H9 (cell line): ENCODE data around the gene ADGRG4. TPM values are rescaled to one million over a fixed set of nuclear protein-coding genes. Genes with fewer than 3 reads are reported as not detected.

ENCODE experiments used
- DNase-seq: peaks from one replicate; pipeline ENCODE4 v3.0.0-alpha.2; 2017
- H2AFZ ChIP-seq: one replicate; pipeline ENCODE4 v1.6.1; 2013; ENCODE audit warnings: mild to moderate bottlenecking, low read length, control low read depth, moderate library complexity
- H2AK5ac ChIP-seq: 2 replicates; pipeline ENCODE4 v1.6.1; 2013; ENCODE audit warnings: low read length, control low read depth, mixed read lengths; ENCODE audit not compliant: insufficient read length
- H2BK120ac ChIP-seq: one replicate; pipeline ENCODE4 v1.6.1; 2013; ENCODE audit warnings: low read depth, mild to moderate bottlenecking, low read length, control low read depth, inconsistent platforms; ENCODE audit not compliant: poor library complexity, severe bottlenecking
- H2BK12ac ChIP-seq: 2 replicates; pipeline ENCODE4 v1.6.1; 2013; ENCODE audit warnings: low read length, control low read depth, mixed read lengths, low read depth; ENCODE audit not compliant: insufficient read length
- H2BK15ac ChIP-seq: 2 replicates; pipeline ENCODE4 v1.6.1; 2013; ENCODE audit warnings: low read depth, low read length, control low read depth
- H2BK20ac ChIP-seq: one replicate; pipeline ENCODE4 v1.6.1; 2013; ENCODE audit warnings: low read depth, mild to moderate bottlenecking, low read length, control low read depth, inconsistent platforms; ENCODE audit not compliant: poor library complexity, severe bottlenecking
- H2BK5ac ChIP-seq: 2 replicates; pipeline ENCODE4 v1.6.1; 2013; ENCODE audit warnings: low read length, control low read depth, mixed read lengths; ENCODE audit not compliant: insufficient read length
- H3K14ac ChIP-seq: 2 replicates; pipeline ENCODE4 v1.6.1; 2013; ENCODE audit warnings: low read length, control low read depth; ENCODE audit not compliant: insufficient read depth
- H3K18ac ChIP-seq: 2 replicates; pipeline ENCODE4 v1.6.1; 2013; ENCODE audit warnings: low read depth, mild to moderate bottlenecking, mixed read lengths, low read length, control low read depth; ENCODE audit not compliant: insufficient read length
- H3K23ac ChIP-seq: 2 replicates; pipeline ENCODE4 v1.6.1; 2013; ENCODE audit warnings: low read length, control low read depth, mixed read lengths, low read depth; ENCODE audit not compliant: insufficient read length
- H3K23me2 ChIP-seq: 2 replicates; pipeline ENCODE4 v1.6.1; 2013; ENCODE audit warnings: low read depth, mild to moderate bottlenecking, mixed read lengths, low read length, control low read depth; ENCODE audit not compliant: insufficient read length, poor library complexity, severe bottlenecking
- H3K27ac ChIP-seq: 2 replicates; pipeline ENCODE4 v1.5.1; 2013; ENCODE audit warnings: low read length, control low read depth, mixed read lengths, low read depth; ENCODE audit not compliant: insufficient read length
- H3K27me3 ChIP-seq: 2 replicates; pipeline ENCODE4 v1.6.1; 2013; ENCODE audit warnings: low read length, control low read depth, inconsistent platforms; ENCODE audit not compliant: insufficient read depth
- H3K4ac ChIP-seq: 2 replicates; pipeline ENCODE4 v1.6.1; 2013; ENCODE audit warnings: low read depth, mild to moderate bottlenecking, control low read depth, inconsistent platforms, low read length, moderate library complexity
- H3K4me1 ChIP-seq: 2 replicates; pipeline ENCODE4 v1.6.1; 2013; ENCODE audit warnings: low read length, control low read depth, inconsistent platforms; ENCODE audit not compliant: insufficient read depth
- H3K4me2 ChIP-seq: 2 replicates; pipeline ENCODE4 v1.6.1; 2013; ENCODE audit warnings: low read length, control low read depth, mixed read lengths; ENCODE audit not compliant: insufficient read length, insufficient read depth
- H3K56ac ChIP-seq: 2 replicates; pipeline ENCODE4 v1.6.1; 2013; ENCODE audit warnings: low read depth, mild to moderate bottlenecking, mixed read lengths, low read length, control low read depth; ENCODE audit not compliant: insufficient read length
- H3K79me1 ChIP-seq: 2 replicates; pipeline ENCODE4 v1.6.1; 2013; ENCODE audit warnings: low read depth, mild to moderate bottlenecking, moderate library complexity, low read length, control low read depth, inconsistent platforms; ENCODE audit not compliant: insufficient read depth, poor library complexity, severe bottlenecking
- H3K79me2 ChIP-seq: 2 replicates; pipeline ENCODE4 v1.6.1; 2013; ENCODE audit warnings: low read length, control low read depth, inconsistent platforms; ENCODE audit not compliant: insufficient read depth
- H3K9ac ChIP-seq: 2 replicates; pipeline ENCODE4 v1.6.1; 2013; ENCODE audit warnings: low read length, control low read depth, mixed read lengths; ENCODE audit not compliant: insufficient read length; ENCODE audit errors: extremely low read depth
- H3K9me3 ChIP-seq: one replicate; pipeline ENCODE4 v1.6.1; 2013; ENCODE audit warnings: low read depth, low read length, inconsistent platforms; ENCODE audit not compliant: control insufficient read depth
- H3T11ph ChIP-seq: one replicate; pipeline ENCODE4 v1.6.1; 2013; ENCODE audit warnings: mild to moderate bottlenecking, low read length, control low read depth, inconsistent platforms
- H4K20me1 ChIP-seq: one replicate; pipeline ENCODE4 v1.6.1; 2013; ENCODE audit not compliant: control insufficient read depth, insufficient read length, insufficient read depth
- H4K5ac ChIP-seq: 2 replicates; pipeline ENCODE4 v1.6.1; 2013; ENCODE audit warnings: low read depth, mild to moderate bottlenecking, mixed read lengths, low read length, control low read depth; ENCODE audit not compliant: insufficient read length
- H4K8ac ChIP-seq: replicated peaks from 2 replicates; pipeline ENCODE4 v1.6.1; 2013; ENCODE audit warnings: low read length, control low read depth, mixed read lengths, low read depth; ENCODE audit not compliant: insufficient read length
- H4K91ac ChIP-seq: 2 replicates; pipeline ENCODE4 v1.6.1; 2013; ENCODE audit warnings: low read depth, mild to moderate bottlenecking, moderate library complexity, mixed read lengths, low read length, control low read depth; ENCODE audit not compliant: insufficient read length
- H3K27ac Mint-ChIP-seq, 3 experiments: 2 replicates in 2 of 3; 3 replicates in 1 of 3; pipeline ENCODE4 v1.8.0; 2020 to 2021; ENCODE audit warnings: mixed read lengths in 3 of 3, mild to moderate bottlenecking in 1 of 3, moderate library complexity in 1 of 3
- H3K27me3 Mint-ChIP-seq: 2 replicates; pipeline ENCODE4 v1.8.0; 2021; ENCODE audit warnings: low read depth, mild to moderate bottlenecking, moderate library complexity, mixed read lengths
- H3K36me3 Mint-ChIP-seq, 3 experiments: 2 replicates in 2 of 3; 3 replicates in 1 of 3; pipeline ENCODE4 v1.8.0; 2020 to 2021; ENCODE audit warnings: low read depth in 3 of 3, mixed read lengths in 3 of 3; ENCODE audit not compliant: insufficient read depth in 1 of 3
- H3K4me1 Mint-ChIP-seq, 2 experiments: 2 replicates each; pipeline ENCODE4 v1.8.0; 2020; ENCODE audit warnings: mixed read lengths in 2 of 2
- H3K4me3 Mint-ChIP-seq, 2 experiments: 2 replicates in 1 of 2; 3 replicates in 1 of 2; pipeline ENCODE4 v1.8.0; 2020 to 2021; ENCODE audit warnings: mild to moderate bottlenecking in 2 of 2, mixed read lengths in 2 of 2, moderate library complexity in 1 of 2
- H3K9me3 Mint-ChIP-seq, 2 experiments: 2 replicates in 1 of 2; 3 replicates in 1 of 2; pipeline ENCODE4 v1.8.0; 2020; ENCODE audit warnings: mild to moderate bottlenecking in 2 of 2, mixed read lengths in 2 of 2, moderate library complexity in 1 of 2
- WGBS: extraction: QIAGEN DNeasy Blood & Tissue Kit; methylation state at CpG from one replicate; pipeline ENCODE4 v1.1.7; 2013; ENCODE audit warnings: missing lambda C conversion rate, low lambda C conversion rate, mixed read lengths; ENCODE audit not compliant: insufficient read length; ENCODE audit errors: extremely low coverage; 5-methylcytosine and 5-hydroxymethylcytosine counted together
- total RNA-seq: library from RNA; stranded (reverse); gene quantifications from 2 replicates; pipeline ENCODE4 v1.2.1, GENCODE V29; 2021
- TF ChIP-seq, protein P1 (sequence below): fragments of 200-600 bp; sonication (generic); conservative IDR thresholded peaks from 3 replicates; pipeline ENCODE4 v1.8.0; 2021; ENCODE audit warnings: antibody characterized with exemption, mild to moderate bottlenecking

Gene ADGRG4
- total RNA-seq, 1 experiment from 2014 or later = not detected

GRCh38 chrX:136423724-136424123, 123.0 kb downstream of the ADGRG4 start:
- peaks cover 43% of the 10 kb centered on the region for H3K9me3 ChIP-seq
- H3K18ac ChIP-seq = no peak overlapping the region
- no CpG with 5 or more reads among the region's 2 CpGs for WGBS
- H2BK5ac ChIP-seq = no peak overlapping the region
- no peaks in the 10 kb centered on the region for H3K4me1 ChIP-seq
- no peaks in the 10 kb centered on the region for H3K79me2 ChIP-seq
- no peak overlapping the region for H2AFZ ChIP-seq
- H3K14ac ChIP-seq = no peak overlapping the region
- no peak overlapping the region for H4K91ac ChIP-seq
- no peak overlapping the region for H3T11ph ChIP-seq
- H2BK15ac ChIP-seq = no peak overlapping the region
- no peak overlapping the region for H3K23ac ChIP-seq
- no peaks in the 10 kb centered on the region for H4K20me1 ChIP-seq
- H4K8ac ChIP-seq = no peak overlapping the region
- Mint-ChIP-seq H3K9me3 (peaks cover 54 to 59% of the 10 kb centered on the region in 2 experiments), H3K36me3 (no peaks in the 10 kb centered on the region; a peak in 2 of 7 replicates), H3K4me3 (no peak overlapping the region), H3K27me3 (peaks cover 3% of the 10 kb centered on the region), H3K4me1 (no peaks in the 10 kb centered on the region), H3K27ac (no peak overlapping the region)
- no peak overlapping the region for H3K9ac ChIP-seq
- no peaks in the 10 kb centered on the region for H3K79me1 ChIP-seq
- H2AK5ac ChIP-seq = no peak overlapping the region
- no peaks in the 10 kb centered on the region for H3K27me3 ChIP-seq
- H3K27ac ChIP-seq = no peak overlapping the region
- H2BK20ac ChIP-seq = no peak overlapping the region
- H4K5ac ChIP-seq = no peak overlapping the region
- DNase-seq = no peak
- no peak overlapping the region for H2BK120ac ChIP-seq
- TF ChIP-seq, protein P1, sequence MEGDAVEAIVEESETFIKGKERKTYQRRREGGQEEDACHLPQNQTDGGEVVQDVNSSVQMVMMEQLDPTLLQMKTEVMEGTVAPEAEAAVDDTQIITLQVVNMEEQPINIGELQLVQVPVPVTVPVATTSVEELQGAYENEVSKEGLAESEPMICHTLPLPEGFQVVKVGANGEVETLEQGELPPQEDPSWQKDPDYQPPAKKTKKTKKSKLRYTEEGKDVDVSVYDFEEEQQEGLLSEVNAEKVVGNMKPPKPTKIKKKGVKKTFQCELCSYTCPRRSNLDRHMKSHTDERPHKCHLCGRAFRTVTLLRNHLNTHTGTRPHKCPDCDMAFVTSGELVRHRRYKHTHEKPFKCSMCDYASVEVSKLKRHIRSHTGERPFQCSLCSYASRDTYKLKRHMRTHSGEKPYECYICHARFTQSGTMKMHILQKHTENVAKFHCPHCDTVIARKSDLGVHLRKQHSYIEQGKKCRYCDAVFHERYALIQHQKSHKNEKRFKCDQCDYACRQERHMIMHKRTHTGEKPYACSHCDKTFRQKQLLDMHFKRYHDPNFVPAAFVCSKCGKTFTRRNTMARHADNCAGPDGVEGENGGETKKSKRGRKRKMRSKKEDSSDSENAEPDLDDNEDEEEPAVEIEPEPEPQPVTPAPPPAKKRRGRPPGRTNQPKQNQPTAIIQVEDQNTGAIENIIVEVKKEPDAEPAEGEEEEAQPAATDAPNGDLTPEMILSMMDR = no peak
- H3K56ac ChIP-seq = no peak overlapping the region
- H3K4me2 ChIP-seq = no peak overlapping the region
- H3K4ac ChIP-seq = no peak overlapping the region
- no peak overlapping the region for H2BK12ac ChIP-seq
- no peaks in the 10 kb centered on the region for H3K23me2 ChIP-seq
